ENCODE results near the gene HSPA4. TPM values are rescaled to one million over a fixed set of nuclear protein-coding genes. Genes with fewer than 3 reads are reported as not detected.

The HSPA4 gene
- total and polyA plus RNA-seq, 12 donors: 48.0 to 207 (median 96.8) TPM

DNA sequence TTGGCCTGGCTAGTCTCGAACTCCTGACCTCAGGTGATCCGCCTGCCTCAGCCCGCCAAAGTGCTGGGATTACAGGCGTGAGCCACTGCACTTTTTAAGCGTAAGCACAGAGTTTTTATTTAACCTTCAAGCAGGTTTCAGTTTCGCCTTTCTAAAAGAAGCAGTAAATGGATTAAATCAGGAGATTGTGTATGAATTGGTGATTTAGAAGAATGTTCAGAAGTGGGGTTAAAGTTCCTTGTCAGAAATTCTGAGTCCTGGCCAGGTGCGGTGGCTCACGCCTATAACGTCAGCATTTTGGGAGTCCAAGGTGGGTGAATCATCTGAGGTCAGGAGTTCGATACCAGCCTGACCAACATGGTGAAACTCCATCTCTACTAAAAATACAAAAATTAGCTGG lies 12.2 kb downstream of the HSPA4 start:
- intact Hi-C loops (cut with DNase I): no loop called here
- 71 to 73% (median 72%) methylated on average over 10 of the region's 10 CpGs for WGBS, 4 donors

DNA sequence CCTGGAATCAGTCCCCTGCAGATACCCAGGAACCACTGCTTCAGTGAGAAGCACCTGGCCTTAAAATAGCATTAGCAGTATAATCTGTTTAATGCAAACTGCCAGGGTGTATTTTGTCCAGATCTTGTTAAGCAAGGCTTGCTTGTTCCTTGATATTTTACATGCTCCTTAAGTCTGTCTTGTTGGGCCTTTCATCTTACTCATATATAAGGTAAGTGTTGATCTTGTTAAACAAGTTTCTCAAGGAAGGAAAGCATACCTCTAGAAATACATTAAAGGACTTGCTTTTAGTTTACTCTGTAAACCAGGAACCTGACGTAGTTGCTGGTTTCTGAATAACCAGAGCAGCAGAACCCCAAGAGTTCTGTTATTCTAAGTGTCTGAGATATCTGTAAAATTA lies 13.7 kb downstream of the HSPA4 start:
- H3K9me3 ChIP-seq (replicated peaks in 1 of 3): no peaks in the 10 kb centered on the region
- peaks cover 0 to 40% of the 10 kb centered on the region in 2 donors for H3K36me3 ChIP-seq (replicated peaks in 1 of 2)
- H3K27ac ChIP-seq: no peak overlapping the region
- no peak for DNase-seq
- H3K4me3 ChIP-seq: no peak overlapping the region
- H3K4me1 ChIP-seq (replicated peaks in 1 of 2): peaks cover 0 to 17% of the 10 kb centered on the region in 2 donors
- WGBS, 4 donors: 90 to 100% (median 92%) methylated on average over 1 of the region's 1 CpG
- H3K27me3 ChIP-seq: no peaks in the 10 kb centered on the region
- TF ChIP-seq POLR2A (IDR thresholded peaks at IDR 0.05): no peak
- TF ChIP-seq, protein P1, sequence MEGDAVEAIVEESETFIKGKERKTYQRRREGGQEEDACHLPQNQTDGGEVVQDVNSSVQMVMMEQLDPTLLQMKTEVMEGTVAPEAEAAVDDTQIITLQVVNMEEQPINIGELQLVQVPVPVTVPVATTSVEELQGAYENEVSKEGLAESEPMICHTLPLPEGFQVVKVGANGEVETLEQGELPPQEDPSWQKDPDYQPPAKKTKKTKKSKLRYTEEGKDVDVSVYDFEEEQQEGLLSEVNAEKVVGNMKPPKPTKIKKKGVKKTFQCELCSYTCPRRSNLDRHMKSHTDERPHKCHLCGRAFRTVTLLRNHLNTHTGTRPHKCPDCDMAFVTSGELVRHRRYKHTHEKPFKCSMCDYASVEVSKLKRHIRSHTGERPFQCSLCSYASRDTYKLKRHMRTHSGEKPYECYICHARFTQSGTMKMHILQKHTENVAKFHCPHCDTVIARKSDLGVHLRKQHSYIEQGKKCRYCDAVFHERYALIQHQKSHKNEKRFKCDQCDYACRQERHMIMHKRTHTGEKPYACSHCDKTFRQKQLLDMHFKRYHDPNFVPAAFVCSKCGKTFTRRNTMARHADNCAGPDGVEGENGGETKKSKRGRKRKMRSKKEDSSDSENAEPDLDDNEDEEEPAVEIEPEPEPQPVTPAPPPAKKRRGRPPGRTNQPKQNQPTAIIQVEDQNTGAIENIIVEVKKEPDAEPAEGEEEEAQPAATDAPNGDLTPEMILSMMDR (IDR thresholded peaks at IDR 0.05): no peak
- intact Hi-C loops (cut with DNase I): no loop called here

More for the DNA sequence above, 12.2 kb downstream of the HSPA4 start:
- TF ChIP-seq, protein P1 (IDR thresholded peaks at IDR 0.05): no peak
- TF ChIP-seq POLR2A (IDR thresholded peaks at IDR 0.05): no peak
- no peak for DNase-seq
- H3K9me3 ChIP-seq (replicated peaks in 1 of 3): no peaks in the 10 kb centered on the region
- H3K36me3 ChIP-seq (replicated peaks in 1 of 2): peaks cover 0 to 26% of the 10 kb centered on the region in 2 donors
- H3K4me1 ChIP-seq (replicated peaks in 1 of 2): peaks cover 0 to 20% of the 10 kb centered on the region in 2 donors
- H3K27ac ChIP-seq: no peak overlapping the region
- no peaks in the 10 kb centered on the region for H3K27me3 ChIP-seq
- no peak overlapping the region for H3K4me3 ChIP-seq

DNA sequence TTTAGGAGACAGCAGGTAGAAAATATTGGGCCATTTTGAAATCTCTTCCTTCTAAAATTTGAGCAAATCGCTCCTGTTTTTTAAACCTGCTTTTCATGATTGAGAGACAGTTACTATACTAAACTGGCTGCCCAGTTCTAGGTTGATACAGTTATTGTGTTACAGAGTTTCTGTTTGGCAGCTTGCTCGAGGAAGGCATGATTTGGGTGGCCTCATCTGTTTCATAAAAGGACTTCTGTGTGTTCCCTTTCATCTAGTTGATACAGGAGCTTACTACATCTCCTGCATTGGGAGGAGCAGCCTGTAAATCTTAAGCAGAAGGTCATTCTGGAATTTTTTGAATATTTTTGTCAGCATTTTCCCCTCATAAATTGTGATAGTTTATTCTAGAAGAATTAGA lies 14.2 kb downstream of the HSPA4 start:
- WGBS, 4 donors: 63 to 75% (median 71%) methylated on average over 2 of the region's 2 CpGs
- DNase-seq: no peak
- Histone ChIP-seq H3K4me1 (replicated peaks in 1 of 2) (peaks cover 0 to 13% of the 10 kb centered on the region in 2 donors), H3K9me3 (replicated peaks in 1 of 3) (no peaks in the 10 kb centered on the region), H3K27ac (no peak overlapping the region), H3K36me3 (replicated peaks in 1 of 2) (peaks cover 0 to 46% of the 10 kb centered on the region in 2 donors), H3K27me3 (no peaks in the 10 kb centered on the region), H3K4me3 (no peak overlapping the region)
- intact Hi-C loops (cut with DNase I): no loop called here
- TF ChIP-seq, protein P1 (IDR thresholded peaks at IDR 0.05): no peak
- no peak for TF ChIP-seq POLR2A (IDR thresholded peaks at IDR 0.05)

DNA sequence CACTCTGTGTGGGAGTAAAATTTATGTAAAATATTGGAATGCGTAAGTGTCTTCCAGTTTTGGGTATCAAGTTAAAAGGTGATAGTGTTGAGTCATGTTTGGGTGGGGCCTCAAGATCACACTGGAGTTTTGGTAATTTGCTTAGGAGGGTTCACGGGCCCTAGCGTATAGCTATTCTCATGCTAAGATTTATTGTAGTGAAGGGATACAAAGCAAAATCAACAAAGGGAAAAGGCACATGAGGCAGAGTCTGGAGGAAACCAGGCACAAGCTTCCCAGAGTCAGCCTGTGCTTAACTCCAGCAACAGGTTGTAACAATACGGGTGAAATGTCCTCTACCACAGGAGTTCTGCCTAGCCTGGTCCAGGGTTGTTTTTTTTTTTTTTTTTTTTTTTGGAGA lies 20.2 kb downstream of the HSPA4 start:
- H3K36me3 ChIP-seq (replicated peaks in 1 of 2): peaks cover 0 to 61% of the 10 kb centered on the region in 2 donors
- H3K4me1 ChIP-seq (replicated peaks in 1 of 2): no peaks in the 10 kb centered on the region
- H3K9me3 ChIP-seq (replicated peaks in 1 of 3): no peaks in the 10 kb centered on the region

More for the DNA sequence above, 20.2 kb downstream of the HSPA4 start:
- TF ChIP-seq, protein P1 (IDR thresholded peaks at IDR 0.05): no peak
- TF ChIP-seq POLR2A (IDR thresholded peaks at IDR 0.05): no peak
- no peaks in the 10 kb centered on the region for H3K27me3 ChIP-seq
- intact Hi-C loops (cut with DNase I): no loop called here
- no peak for DNase-seq
- no peak overlapping the region for H3K27ac ChIP-seq
- 76 to 82% (median 79%) methylated on average over 4 of the region's 4 CpGs for WGBS, 4 donors
- H3K4me3 ChIP-seq: no peak overlapping the region

All from adrenal gland (tissue), 12 donors.